GM12801 (cell line): ENCODE measurements around the gene CLEC16A.

ENCODE experiments used
- TF ChIP-seq, protein P1 (sequence below): IDR thresholded peaks from one replicate; pipeline ENCODE4 v1.5.1; 2011; ENCODE audit warnings: control low read depth; ENCODE audit not compliant: insufficient read length; ENCODE audit errors: extremely low read depth

Gene CLEC16A

DNA sequence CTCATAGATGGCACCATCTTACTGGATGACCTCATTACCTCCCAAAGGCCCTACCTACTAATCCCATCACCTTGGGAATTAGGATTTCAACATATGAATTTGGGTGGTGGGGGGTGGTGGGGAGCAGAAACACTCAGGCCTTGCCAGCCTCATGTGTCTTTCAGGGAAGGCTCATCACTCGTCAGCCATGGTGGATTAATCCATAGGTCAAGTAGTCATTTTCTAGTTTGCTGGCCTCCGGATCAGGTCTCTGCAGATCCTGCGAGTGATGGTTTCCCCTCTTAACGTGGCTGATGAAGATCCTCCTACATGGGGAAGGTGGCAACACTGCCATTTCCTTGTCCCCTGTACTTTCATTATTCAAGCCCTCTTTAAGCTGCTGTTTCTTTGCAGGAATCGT, 101.1 kb downstream of the CLEC16A start:
- TF ChIP-seq, protein P1, sequence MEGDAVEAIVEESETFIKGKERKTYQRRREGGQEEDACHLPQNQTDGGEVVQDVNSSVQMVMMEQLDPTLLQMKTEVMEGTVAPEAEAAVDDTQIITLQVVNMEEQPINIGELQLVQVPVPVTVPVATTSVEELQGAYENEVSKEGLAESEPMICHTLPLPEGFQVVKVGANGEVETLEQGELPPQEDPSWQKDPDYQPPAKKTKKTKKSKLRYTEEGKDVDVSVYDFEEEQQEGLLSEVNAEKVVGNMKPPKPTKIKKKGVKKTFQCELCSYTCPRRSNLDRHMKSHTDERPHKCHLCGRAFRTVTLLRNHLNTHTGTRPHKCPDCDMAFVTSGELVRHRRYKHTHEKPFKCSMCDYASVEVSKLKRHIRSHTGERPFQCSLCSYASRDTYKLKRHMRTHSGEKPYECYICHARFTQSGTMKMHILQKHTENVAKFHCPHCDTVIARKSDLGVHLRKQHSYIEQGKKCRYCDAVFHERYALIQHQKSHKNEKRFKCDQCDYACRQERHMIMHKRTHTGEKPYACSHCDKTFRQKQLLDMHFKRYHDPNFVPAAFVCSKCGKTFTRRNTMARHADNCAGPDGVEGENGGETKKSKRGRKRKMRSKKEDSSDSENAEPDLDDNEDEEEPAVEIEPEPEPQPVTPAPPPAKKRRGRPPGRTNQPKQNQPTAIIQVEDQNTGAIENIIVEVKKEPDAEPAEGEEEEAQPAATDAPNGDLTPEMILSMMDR: no peak

DNA sequence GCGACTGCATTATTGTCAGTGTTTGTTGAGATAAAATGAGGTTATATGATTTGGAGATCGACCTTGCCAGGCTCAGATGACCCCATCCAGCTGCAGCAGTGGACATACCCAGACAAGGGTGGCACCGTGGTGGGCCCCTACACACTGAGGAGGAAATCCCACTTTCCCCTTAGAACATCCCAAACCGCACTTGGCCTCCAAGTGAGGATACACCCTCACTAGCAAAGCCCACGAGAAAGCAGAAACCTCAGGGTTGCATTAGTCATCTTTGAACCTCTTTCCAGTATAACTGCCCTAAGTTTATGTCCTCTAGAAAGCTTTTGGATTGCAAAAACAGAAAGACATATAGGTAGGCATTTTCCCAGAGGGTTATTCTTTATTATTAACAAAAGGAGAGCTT, 101.5 kb downstream of the CLEC16A start:
- TF ChIP-seq, protein P1: no peak

DNA sequence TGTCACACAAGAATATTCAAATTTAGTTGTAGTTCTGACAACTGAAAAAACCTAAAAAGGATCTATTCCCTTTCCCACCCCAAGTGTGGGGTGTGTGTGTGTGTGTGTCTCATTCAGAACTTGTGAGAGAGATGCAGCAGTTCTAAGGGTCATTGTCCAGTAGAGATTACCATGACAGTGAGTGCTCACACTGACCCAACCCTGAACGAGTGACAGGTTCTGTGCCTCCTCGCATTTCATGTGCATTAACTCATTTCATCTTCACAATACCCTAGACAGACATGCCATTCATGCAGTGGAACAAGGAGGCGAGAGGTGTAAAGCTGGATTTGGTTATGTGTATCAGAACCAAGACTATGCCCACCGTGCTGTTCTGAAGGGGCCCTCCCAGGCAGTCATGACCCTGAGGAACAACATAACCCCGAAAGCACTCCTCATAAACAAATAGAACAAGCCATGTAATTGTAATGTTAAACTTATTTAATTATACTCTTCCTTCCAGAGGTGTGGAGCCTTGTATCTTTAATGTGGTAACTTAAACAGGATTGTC, 102.1 kb downstream of the CLEC16A start:
- TF ChIP-seq, protein P1: no peak

DNA sequence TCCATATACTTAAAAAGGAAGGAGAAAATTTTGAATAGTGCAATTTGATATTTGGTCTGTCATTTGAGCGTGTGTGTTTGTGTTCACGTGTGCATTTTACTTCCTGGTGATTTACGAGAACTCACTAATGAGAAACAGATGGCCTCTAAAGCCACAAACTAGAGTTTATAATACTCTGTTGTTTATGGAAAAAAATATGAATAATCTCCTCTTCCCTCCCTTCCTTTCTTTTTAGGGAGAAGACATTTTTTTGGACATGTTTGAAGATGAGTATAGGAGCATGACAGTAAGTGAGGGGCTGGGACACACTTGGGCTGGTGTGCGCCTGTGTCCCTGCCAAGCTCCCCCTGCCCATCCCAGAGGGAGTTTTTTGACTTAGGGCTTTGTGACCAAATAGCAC, 102.7 kb downstream of the CLEC16A start:
- TF ChIP-seq, protein P1: no peak

DNA sequence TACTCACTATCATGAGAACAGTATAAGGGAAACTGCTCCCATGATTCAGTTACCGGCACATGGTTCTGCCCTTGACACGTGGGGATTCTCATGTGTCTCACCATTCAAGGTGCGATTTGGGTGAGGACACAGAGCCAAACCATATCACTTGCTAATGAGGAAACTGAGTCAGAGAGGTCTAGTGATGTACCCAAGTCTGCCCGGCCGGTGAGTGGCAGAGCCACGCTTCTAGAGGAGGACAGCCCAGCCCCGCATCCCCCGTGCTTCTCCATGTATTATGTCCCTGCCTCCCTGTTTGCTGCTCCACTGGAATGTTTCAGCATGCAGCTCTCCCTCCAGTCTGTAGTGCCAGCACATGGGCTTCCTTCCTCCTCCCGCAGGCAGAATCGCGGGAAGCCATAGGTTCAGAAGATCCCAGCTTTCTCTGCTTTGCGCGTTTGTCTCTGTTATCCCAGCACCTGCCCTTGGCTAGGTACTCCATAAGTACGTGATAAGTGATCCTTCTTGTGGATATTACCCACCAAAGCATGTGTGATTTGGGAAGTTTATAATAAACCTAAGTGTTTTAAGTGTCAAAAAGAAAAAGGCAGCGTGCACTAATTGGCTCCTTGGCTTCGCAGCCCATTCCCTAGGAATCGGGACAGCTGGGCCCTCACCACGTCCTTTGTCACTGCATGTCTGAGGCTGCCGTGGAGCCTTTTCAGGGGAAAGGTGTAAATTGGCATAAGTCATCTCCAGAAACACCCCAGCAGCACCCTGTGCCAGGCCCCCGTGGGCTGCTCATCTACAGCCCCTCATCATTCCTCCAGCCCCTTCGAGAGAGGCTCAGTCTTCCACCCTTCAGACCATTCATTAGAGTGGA, 103.8 kb downstream of the CLEC16A start:
- TF ChIP-seq, protein P1: no peak

DNA sequence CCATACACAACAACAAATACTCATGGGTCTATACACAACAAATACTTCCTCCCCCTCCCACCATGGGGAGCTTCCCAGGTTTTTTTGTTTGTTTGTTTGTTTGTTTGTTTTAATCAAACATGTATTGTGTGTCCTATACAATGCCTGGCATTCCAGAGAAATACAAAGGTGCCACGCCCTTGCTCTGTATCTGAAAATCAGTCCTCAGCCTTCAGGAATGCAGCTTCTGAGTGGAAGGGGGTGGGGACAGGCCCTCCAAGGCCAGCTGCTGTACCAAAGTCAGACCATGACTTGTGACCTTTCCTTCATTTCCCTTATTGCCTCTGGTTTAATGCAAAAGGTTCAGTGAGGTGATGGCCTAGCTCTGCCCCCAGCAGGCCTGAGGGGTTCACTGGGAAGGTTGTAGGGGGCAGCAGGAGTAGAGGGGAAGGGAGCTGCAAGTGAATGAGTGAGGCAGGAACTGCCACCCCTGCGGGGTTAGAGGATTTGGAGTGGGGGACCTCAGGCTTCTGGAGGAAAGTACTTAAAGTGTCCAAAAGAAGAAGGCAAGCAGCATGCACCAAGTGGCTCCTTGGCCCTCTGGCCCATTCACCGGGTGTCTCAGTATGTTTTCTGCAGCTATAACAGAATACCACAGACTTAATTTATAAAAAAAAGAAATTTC, 105.2 kb downstream of the CLEC16A start:
- TF ChIP-seq, protein P1: no peak

DNA sequence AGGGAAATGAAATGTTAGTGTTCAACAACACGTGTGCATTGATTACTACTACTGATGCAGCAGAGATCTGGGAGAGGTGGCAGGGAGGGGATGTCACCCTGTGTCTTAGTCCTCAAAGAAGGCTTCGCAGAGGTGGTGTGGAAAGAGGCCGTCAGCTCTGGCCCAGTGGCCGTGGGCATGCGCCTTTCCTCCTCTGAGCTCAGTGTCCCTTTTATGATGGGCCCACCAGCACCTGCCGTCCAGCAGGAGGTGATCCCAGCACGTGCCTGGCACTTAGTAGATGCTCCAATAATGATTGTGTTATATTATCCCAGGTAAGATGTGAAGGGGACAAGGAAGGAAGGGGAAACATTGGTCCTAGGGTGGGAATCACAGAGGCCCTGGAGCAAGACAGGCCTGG, 106.2 kb downstream of the CLEC16A start:
- TF ChIP-seq, protein P1: no peak
